Gastrocnemius medialis (tissue), 4 donors: ENCODE data around the gene INTU.

ENCODE experiments used
- POLR2A ChIP-seq, 2 donors: fragments of 450-650 bp; IDR thresholded peaks; one replicate each; pipeline ENCODE4 v1.6.1; 2017; ENCODE audit warnings: antibody characterized with exemption in 2 of 2, mild to moderate bottlenecking in 2 of 2, moderate library complexity in 2 of 2
- TF ChIP-seq, protein P1 (sequence below), 5 experiments: fragments of 450-650 bp in 3 of 5; fragments of 200-600 bp in 2 of 5; sonication (generic) in 2 of 5; IDR thresholded peaks in 4 of 5; conservative IDR thresholded peaks in 1 of 5; 1 replicate in 4 of 5; 2 replicates in 1 of 5; pipeline ENCODE4 v1.5.1; 2016 to 2019; ENCODE audit warnings: antibody characterized with exemption in 5 of 5, mild to moderate bottlenecking in 3 of 5, moderate library complexity in 3 of 5

GRCh38 chr4:127656047-127656680 is 23.4 kb downstream of the INTU start:
- TF ChIP-seq POLR2A (IDR thresholded peaks at IDR 0.05) = no peak
- TF ChIP-seq, protein P1, sequence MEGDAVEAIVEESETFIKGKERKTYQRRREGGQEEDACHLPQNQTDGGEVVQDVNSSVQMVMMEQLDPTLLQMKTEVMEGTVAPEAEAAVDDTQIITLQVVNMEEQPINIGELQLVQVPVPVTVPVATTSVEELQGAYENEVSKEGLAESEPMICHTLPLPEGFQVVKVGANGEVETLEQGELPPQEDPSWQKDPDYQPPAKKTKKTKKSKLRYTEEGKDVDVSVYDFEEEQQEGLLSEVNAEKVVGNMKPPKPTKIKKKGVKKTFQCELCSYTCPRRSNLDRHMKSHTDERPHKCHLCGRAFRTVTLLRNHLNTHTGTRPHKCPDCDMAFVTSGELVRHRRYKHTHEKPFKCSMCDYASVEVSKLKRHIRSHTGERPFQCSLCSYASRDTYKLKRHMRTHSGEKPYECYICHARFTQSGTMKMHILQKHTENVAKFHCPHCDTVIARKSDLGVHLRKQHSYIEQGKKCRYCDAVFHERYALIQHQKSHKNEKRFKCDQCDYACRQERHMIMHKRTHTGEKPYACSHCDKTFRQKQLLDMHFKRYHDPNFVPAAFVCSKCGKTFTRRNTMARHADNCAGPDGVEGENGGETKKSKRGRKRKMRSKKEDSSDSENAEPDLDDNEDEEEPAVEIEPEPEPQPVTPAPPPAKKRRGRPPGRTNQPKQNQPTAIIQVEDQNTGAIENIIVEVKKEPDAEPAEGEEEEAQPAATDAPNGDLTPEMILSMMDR (IDR thresholded peaks at IDR 0.05 in 4 of 5, conservative IDR thresholded peaks at IDR 0.05 in 1 of 5) = no peak
